DOHH2 (cell line): Measurements from ENCODE around the gene CACNA1D.

Source experiments
- H3F3A ChIP-seq: fragments of 200-600 bp; sonication (generic), shearing (Covaris generic); 2 replicates; pipeline ENCODE4 v1.6.0; 2016; ENCODE audit warnings: antibody characterized with exemption, mild to moderate bottlenecking; ENCODE audit not compliant: control insufficient read depth, insufficient read depth
- H3K27ac ChIP-seq: fragments of 200-600 bp; sonication (generic); 2 replicates; pipeline ENCODE4 v1.5.1; 2014; ENCODE audit warnings: low read depth, mild to moderate bottlenecking, low read length, moderate library complexity
- H3K27me3 ChIP-seq: fragments of 200-600 bp; sonication (generic); 2 replicates; pipeline ENCODE4 v1.6.1; 2014; ENCODE audit warnings: mild to moderate bottlenecking, low read length, mixed read lengths; ENCODE audit not compliant: control insufficient read depth
- H3K36me3 ChIP-seq: fragments of 200-600 bp; sonication (generic); 2 replicates; pipeline ENCODE4 v1.6.1; 2014; ENCODE audit warnings: mild to moderate bottlenecking, low read length, moderate library complexity, mixed read lengths; ENCODE audit not compliant: control insufficient read depth
- H3K4me1 ChIP-seq: fragments of 200-600 bp; sonication (generic); 2 replicates; pipeline ENCODE4 v1.6.1; 2014; ENCODE audit warnings: mild to moderate bottlenecking, low read length, mixed read lengths; ENCODE audit not compliant: control insufficient read depth
- H3K4me2 ChIP-seq: fragments of 200-600 bp; sonication (generic); 2 replicates; pipeline ENCODE4 v1.6.0; 2014; ENCODE audit warnings: mild to moderate bottlenecking, low read length, moderate library complexity
- H3K4me3 ChIP-seq: fragments of 200-600 bp; sonication (generic); 2 replicates; pipeline ENCODE4 v1.5.1; 2014; ENCODE audit warnings: mild to moderate bottlenecking, low read length, mixed read lengths
- H3K79me2 ChIP-seq: fragments of 200-600 bp; sonication (generic); 2 replicates; pipeline ENCODE4 v1.6.1; 2014; ENCODE audit warnings: mild to moderate bottlenecking, low read length, mixed read lengths; ENCODE audit not compliant: control insufficient read depth
- H3K9me2 ChIP-seq: fragments of 200-600 bp; sonication (generic); replicated peaks from 2 replicates; pipeline ENCODE4 v1.6.1; 2014; ENCODE audit warnings: mild to moderate bottlenecking, low read length, mixed read lengths; ENCODE audit not compliant: control insufficient read depth
- H3K9me3 ChIP-seq: fragments of 200-600 bp; sonication (generic); 2 replicates; pipeline ENCODE4 v1.6.1; 2014; ENCODE audit warnings: antibody characterized with exemption, low read length, mixed read lengths; ENCODE audit not compliant: control insufficient read depth, insufficient read depth
- H4K20me1 ChIP-seq: fragments of 200-600 bp; sonication (generic); 2 replicates; pipeline ENCODE4 v1.6.0; 2014; ENCODE audit warnings: low read depth, mild to moderate bottlenecking, antibody characterized with exemption, low read length, moderate library complexity; ENCODE audit not compliant: control insufficient read depth, insufficient read depth
- EZH2phosphoT487 ChIP-seq: fragments of 200-600 bp; sonication (generic); IDR thresholded peaks from 2 replicates; pipeline ENCODE4 v1.6.1; 2017; ENCODE audit warnings: borderline replicate concordance, mild to moderate bottlenecking, antibody characterized with exemption, low read length, moderate library complexity, mixed read lengths
- TF ChIP-seq, protein P1 (sequence below): fragments of 200-600 bp; sonication (generic); IDR thresholded peaks from one replicate; pipeline ENCODE4 v1.5.1; 2014; ENCODE audit warnings: antibody characterized with exemption, mild to moderate bottlenecking, low read depth, low read length; ENCODE audit not compliant: poor library complexity, severe bottlenecking

Gene CACNA1D

DNA sequence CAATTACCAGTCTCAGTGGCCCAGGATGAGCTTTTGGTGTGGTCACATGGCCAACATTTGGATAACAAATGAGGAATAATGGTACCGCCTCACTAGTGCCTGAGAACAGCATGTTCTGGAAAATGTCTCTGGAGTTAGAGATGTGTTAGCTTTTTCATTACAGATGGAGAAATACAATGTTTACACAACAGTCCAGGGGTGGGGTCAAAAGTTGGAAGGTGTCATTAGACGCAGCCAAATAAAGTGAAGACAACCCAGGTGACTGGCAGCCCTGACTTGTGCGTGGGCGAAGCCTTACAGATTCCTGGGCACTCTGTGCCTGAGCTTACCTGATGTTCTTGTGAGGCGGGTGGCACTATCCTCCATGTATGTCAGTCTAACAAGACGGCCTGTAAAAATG, 364.8 kb downstream of the CACNA1D start:
- Histone ChIP-seq H3K9me3 (no peaks in the 10 kb centered on the region), H4K20me1 (no peaks in the 10 kb centered on the region), H3K4me2 (no peak overlapping the region), H3K4me3 (no peak overlapping the region), H3K79me2 (no peaks in the 10 kb centered on the region), H3K4me1 (peaks cover 12% of the 10 kb centered on the region), H3K36me3 (peaks cover 31% of the 10 kb centered on the region), H3K27me3 (no peaks in the 10 kb centered on the region), H3K27ac (no peak overlapping the region), H3F3A (no peaks in the 10 kb centered on the region), H3K9me2 (no peaks in the 10 kb centered on the region)
- TF ChIP-seq, protein P1, sequence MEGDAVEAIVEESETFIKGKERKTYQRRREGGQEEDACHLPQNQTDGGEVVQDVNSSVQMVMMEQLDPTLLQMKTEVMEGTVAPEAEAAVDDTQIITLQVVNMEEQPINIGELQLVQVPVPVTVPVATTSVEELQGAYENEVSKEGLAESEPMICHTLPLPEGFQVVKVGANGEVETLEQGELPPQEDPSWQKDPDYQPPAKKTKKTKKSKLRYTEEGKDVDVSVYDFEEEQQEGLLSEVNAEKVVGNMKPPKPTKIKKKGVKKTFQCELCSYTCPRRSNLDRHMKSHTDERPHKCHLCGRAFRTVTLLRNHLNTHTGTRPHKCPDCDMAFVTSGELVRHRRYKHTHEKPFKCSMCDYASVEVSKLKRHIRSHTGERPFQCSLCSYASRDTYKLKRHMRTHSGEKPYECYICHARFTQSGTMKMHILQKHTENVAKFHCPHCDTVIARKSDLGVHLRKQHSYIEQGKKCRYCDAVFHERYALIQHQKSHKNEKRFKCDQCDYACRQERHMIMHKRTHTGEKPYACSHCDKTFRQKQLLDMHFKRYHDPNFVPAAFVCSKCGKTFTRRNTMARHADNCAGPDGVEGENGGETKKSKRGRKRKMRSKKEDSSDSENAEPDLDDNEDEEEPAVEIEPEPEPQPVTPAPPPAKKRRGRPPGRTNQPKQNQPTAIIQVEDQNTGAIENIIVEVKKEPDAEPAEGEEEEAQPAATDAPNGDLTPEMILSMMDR, result no peak
- TF ChIP-seq EZH2phosphoT487, result no peak

DNA sequence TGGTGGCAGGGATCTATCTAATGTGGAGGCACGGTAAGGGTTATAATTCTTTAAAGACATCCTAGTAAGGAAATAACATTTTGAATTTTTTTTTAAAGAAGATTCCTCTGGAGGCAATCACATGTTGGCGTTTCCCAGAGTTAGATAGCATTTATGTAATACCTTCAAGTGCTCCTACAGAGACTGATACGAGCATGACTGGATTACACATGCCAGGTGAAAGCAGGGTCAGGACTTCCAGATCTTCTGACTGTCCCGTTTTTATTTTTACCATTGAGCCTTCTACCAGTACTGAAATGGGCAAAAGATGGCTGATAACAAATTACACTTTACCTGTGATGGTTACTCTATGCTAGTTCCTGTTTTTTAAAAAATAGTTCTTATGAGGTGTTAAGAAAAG, 365.8 kb downstream of the CACNA1D start:
- no peaks in the 10 kb centered on the region for H3K9me3 ChIP-seq
- no peaks in the 10 kb centered on the region for H3K27me3 ChIP-seq
- no peaks in the 10 kb centered on the region for H3F3A ChIP-seq
- TF ChIP-seq, protein P1, result no peak
- no peak for TF ChIP-seq EZH2phosphoT487
- no peak overlapping the region for H3K4me3 ChIP-seq
- H3K27ac ChIP-seq, result no peak overlapping the region
- H3K79me2 ChIP-seq, result no peaks in the 10 kb centered on the region
- H3K4me1 ChIP-seq, result peaks cover 20% of the 10 kb centered on the region
- H3K9me2 ChIP-seq, result no peaks in the 10 kb centered on the region
- H3K36me3 ChIP-seq, result peaks cover 41% of the 10 kb centered on the region
- no peak overlapping the region for H3K4me2 ChIP-seq
- no peaks in the 10 kb centered on the region for H4K20me1 ChIP-seq

DNA sequence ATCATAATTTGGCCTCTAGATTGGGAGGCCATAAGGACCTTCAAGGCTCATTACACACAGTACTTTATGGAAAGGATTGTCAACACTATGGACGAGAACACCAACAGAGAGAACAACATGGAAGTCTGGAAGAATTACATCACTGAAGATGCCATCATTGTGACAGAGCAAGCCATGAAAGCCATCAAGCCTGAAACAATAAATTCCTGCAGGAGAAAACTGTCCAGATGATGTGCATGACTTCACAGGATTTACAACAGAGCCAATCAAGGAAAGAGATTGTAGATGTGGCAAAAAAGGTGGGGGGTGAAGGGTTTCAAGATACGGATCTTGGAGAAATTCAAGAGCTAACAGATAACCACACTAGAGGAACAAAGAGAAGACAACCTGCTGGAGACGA, 367.8 kb downstream of the CACNA1D start:
- H3K9me2 ChIP-seq, result no peaks in the 10 kb centered on the region
- H3K79me2 ChIP-seq, result no peaks in the 10 kb centered on the region
- no peaks in the 10 kb centered on the region for H3F3A ChIP-seq
- TF ChIP-seq EZH2phosphoT487, result no peak
- H3K27ac ChIP-seq, result no peak overlapping the region
- no peaks in the 10 kb centered on the region for H3K9me3 ChIP-seq
- no peak overlapping the region for H3K4me2 ChIP-seq
- H4K20me1 ChIP-seq, result no peaks in the 10 kb centered on the region
- no peak overlapping the region for H3K4me3 ChIP-seq
- no peaks in the 10 kb centered on the region for H3K27me3 ChIP-seq
- peaks cover 20% of the 10 kb centered on the region for H3K4me1 ChIP-seq
- peaks cover 54% of the 10 kb centered on the region for H3K36me3 ChIP-seq

DNA sequence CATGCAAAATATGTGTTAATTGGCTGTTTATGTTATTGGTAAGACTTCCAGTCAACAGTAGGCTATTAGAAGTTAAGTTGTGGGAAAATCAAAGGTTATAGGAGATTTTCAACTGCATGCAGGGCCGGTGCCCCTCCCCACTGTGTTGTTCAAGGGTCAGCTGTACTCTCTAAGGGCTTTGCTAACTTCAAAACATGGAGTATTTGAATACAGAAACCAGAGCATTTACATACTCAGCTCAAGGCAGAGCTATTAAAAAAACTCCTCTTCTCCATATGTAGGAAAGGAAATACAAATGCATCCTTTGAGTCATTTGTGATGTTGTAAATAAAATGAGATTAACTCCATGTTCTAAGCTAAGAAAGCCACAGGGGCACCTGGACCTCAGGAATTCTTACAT, 368.7 kb downstream of the CACNA1D start:
- peak overlapping the region; percentile 35 for H3K4me3 ChIP-seq
- no peaks in the 10 kb centered on the region for H3K27me3 ChIP-seq
- no peaks in the 10 kb centered on the region for H3F3A ChIP-seq
- H3K79me2 ChIP-seq, result no peaks in the 10 kb centered on the region
- peak overlapping the region; percentile 32; the same call in 1 of the 2 replicates for H3K27ac ChIP-seq
- no peaks in the 10 kb centered on the region for H4K20me1 ChIP-seq
- no peaks in the 10 kb centered on the region for H3K9me2 ChIP-seq
- H3K4me1 ChIP-seq, result peaks cover 20% of the 10 kb centered on the region
- peaks cover 63% of the 10 kb centered on the region for H3K36me3 ChIP-seq
- peak overlapping the region; percentile 51 for H3K4me2 ChIP-seq
- TF ChIP-seq EZH2phosphoT487, result no peak
- TF ChIP-seq, protein P1, result no peak
- no peaks in the 10 kb centered on the region for H3K9me3 ChIP-seq
